Adrenal gland (tissue), 12 donors: Measurements from ENCODE around the gene EYS. TPM values are rescaled to one million over a fixed set of nuclear protein-coding genes. Genes with fewer than 3 reads are reported as not detected.

Source experiments
- DNase-seq, 7 donors: peaks; one replicate each; pipeline ENCODE4 v3.0.0-alpha.2; 2019 to 2020
- H3K27ac ChIP-seq, 5 donors: fragments of 200-600 bp; sonication (generic) in 4 of 5; 1 replicate in 3 of 5; 2 replicates in 2 of 5; pipeline versions ENCODE4 v1.5.1 to v1.8.0; 2016 to 2020; ENCODE audit warnings: mild to moderate bottlenecking in 1 of 5
- H3K27me3 ChIP-seq: fragments of 200-600 bp; 2 replicates; pipeline ENCODE4 v1.8.0; 2021
- H3K36me3 ChIP-seq, 2 donors: fragments of 200-600 bp; replicated peaks in 1 of 2; 1 replicate in 1 of 2; 2 replicates in 1 of 2; pipeline versions ENCODE4 v1.5.1 to v1.8.0; 2018 to 2022
- H3K4me1 ChIP-seq, 2 donors: fragments of 200-600 bp; replicated peaks in 1 of 2; 1 replicate in 1 of 2; 2 replicates in 1 of 2; pipeline versions ENCODE4 v1.5.1 to v1.8.0; 2018 to 2021
- H3K4me3 ChIP-seq, 4 donors: fragments of 200-600 bp; sonication (generic) in 3 of 4; one replicate each; pipeline ENCODE4 v1.5.1; 2016 to 2018
- H3K9me3 ChIP-seq, 3 donors: fragments of 200-600 bp; sonication (generic) in 1 of 3; replicated peaks in 1 of 3; 1 replicate in 2 of 3; 2 replicates in 1 of 3; pipeline versions ENCODE4 v1.5.1 to v1.8.0; 2016 to 2021
- POLR2A ChIP-seq, 2 donors: fragments of 450-650 bp; IDR thresholded peaks; one replicate each; pipeline ENCODE4 v1.6.1; 2017; ENCODE audit warnings: antibody characterized with exemption in 2 of 2, mild to moderate bottlenecking in 2 of 2, moderate library complexity in 1 of 2
- WGBS, 4 donors: extraction: QIAGEN DNeasy Blood & Tissue Kit in 2 of 4; methylation state at CpG; one replicate each; pipeline versions ENCODE4 v1.1.5 to v1.1.7; 2013 to 2017; 5-methylcytosine and 5-hydroxymethylcytosine counted together
- intact Hi-C, 2 donors: fragments of 100-400 bp; cut with DNase I; formaldehyde crosslinking; loops; one replicate each; pipeline versions ENCODE4 v1.14.1 to v1.15.0; 2022 to 2023
- polyA plus RNA-seq, 3 donors: library from polyadenylated mRNA; stranded (reverse); fragments of 200-250 nt in 2 of 3; fragments of 350-450 nt in 1 of 3; fragmentation: Illumina TruSeq in 1 of 3; extraction: RNeasy Lipid Tissue Mini Kit (QIAGEN cat#74804) in 1 of 3; gene quantifications; one replicate each; pipeline ENCODE4 v1.2.3, GENCODE V29; 2013 to 2014
- total RNA-seq, 9 donors: library from RNA; depleted of rRNA in 4 of 9; stranded (reverse); fragments of >200 nt in 4 of 9; fragments of 120-200 nt in 1 of 9; fragmentation: NEBNext Ultra II Directional in 1 of 9; extraction: Animal tissue kit (Norgen Biotek cat#: 25700) in 1 of 9; gene quantifications; one replicate each; pipeline versions ENCODE4 v1.1.0 to v1.2.4, GENCODE V29; 2013 to 2023
- TF ChIP-seq, protein P1 (sequence below), 6 experiments: fragments of 450-650 bp in 4 of 6; fragments of 200-600 bp in 2 of 6; sonication (generic) in 1 of 6; IDR thresholded peaks; 1 replicate in 5 of 6; 2 replicates in 1 of 6; pipeline versions ENCODE4 v1.5.1 to v1.8.0; 2016 to 2021; ENCODE audit warnings: antibody characterized with exemption in 6 of 6, mild to moderate bottlenecking in 2 of 6, moderate library complexity in 1 of 6
- donor health status: healthy with polysubstance abuse.
- donor health status: Bipolar disorder and iron deficiency.
- donor health status: DM: yes; HTN: yes; CAD: no.
- donor health status: DM: no; HTN: no; CAD: no.
- donor health status: DM: no; HTN: no; CAD: no.
- donor health status: DM: yes; HTN: yes; CAD: no.

Gene EYS
- total and polyA plus RNA-seq, 12 donors: 0.03 to 3.1 (median 0.18) TPM; not detected in 7

DNA sequence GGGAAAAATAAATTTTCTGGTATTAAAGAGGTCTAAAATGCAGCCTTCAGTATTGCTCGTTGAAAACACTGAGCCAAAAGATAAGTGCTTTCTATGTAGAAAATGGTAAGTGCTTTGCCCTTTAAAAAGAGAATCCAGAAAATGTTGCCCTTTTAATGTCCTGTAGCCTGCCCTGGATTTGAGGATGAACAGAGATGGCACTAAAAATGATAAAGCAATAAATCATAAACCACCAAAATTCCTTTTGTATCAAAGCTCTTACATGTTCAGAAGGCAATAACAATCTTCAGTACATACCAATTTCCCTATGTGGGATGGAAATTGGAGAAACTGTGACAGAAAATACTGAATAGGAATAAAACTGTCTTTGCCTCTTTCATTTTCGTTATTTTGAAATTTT, 1665.7 kb downstream of the EYS start:
- 48 to 59% (median 56%) methylated on average over 2 of the region's 2 CpGs for WGBS, 4 donors
- no peaks in the 10 kb centered on the region for H3K36me3 ChIP-seq
- no peak overlapping the region for H3K4me3 ChIP-seq
- intact Hi-C loops: no loop called here
- H3K9me3 ChIP-seq: no peaks in the 10 kb centered on the region
- TF ChIP-seq, protein P1, sequence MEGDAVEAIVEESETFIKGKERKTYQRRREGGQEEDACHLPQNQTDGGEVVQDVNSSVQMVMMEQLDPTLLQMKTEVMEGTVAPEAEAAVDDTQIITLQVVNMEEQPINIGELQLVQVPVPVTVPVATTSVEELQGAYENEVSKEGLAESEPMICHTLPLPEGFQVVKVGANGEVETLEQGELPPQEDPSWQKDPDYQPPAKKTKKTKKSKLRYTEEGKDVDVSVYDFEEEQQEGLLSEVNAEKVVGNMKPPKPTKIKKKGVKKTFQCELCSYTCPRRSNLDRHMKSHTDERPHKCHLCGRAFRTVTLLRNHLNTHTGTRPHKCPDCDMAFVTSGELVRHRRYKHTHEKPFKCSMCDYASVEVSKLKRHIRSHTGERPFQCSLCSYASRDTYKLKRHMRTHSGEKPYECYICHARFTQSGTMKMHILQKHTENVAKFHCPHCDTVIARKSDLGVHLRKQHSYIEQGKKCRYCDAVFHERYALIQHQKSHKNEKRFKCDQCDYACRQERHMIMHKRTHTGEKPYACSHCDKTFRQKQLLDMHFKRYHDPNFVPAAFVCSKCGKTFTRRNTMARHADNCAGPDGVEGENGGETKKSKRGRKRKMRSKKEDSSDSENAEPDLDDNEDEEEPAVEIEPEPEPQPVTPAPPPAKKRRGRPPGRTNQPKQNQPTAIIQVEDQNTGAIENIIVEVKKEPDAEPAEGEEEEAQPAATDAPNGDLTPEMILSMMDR (IDR thresholded peaks at IDR 0.05): no peak
- no peak for TF ChIP-seq POLR2A (IDR thresholded peaks at IDR 0.05)
- H3K27me3 ChIP-seq: no peaks in the 10 kb centered on the region
- DNase-seq: no peak
- H3K27ac ChIP-seq: no peak overlapping the region
- no peaks in the 10 kb centered on the region for H3K4me1 ChIP-seq

GRCh38 chr6:64040113-64040512, 1666.9 kb downstream of the EYS start:
- Histone ChIP-seq H3K4me1 (no peaks in the 10 kb centered on the region), H3K4me3 (no peak overlapping the region), H3K27me3 (no peaks in the 10 kb centered on the region), H3K36me3 (no peaks in the 10 kb centered on the region), H3K27ac (no peak overlapping the region), H3K9me3 (no peaks in the 10 kb centered on the region)
- DNase-seq: no peak
- intact Hi-C loops: no loop called here
- TF ChIP-seq POLR2A (IDR thresholded peaks at IDR 0.05): no peak
- TF ChIP-seq, protein P1 (IDR thresholded peaks at IDR 0.05): no peak
- WGBS, 4 donors: 45 to 61% (median 56%) methylated on average over 1 of the region's 1 CpG

- Histone ChIP-seq H3K4me3 (no peak overlapping the region), H3K36me3 (no peaks in the 10 kb centered on the region), H3K9me3 (no peaks in the 10 kb centered on the region), H3K27ac (no peak overlapping the region), H3K4me1 (no peaks in the 10 kb centered on the region), H3K27me3 (no peaks in the 10 kb centered on the region)
- no peak for DNase-seq
- intact Hi-C loops: no loop called here
- WGBS, 4 donors: 31 to 62% (median 47%) methylated on average over 1 of the region's 1 CpG
- TF ChIP-seq, protein P1 (IDR thresholded peaks at IDR 0.05): no peak
- TF ChIP-seq POLR2A (IDR thresholded peaks at IDR 0.05): no peak
These were observed 1669.6 kb downstream of the EYS start for GRCh38 chr6:64037427-64037826.

DNA sequence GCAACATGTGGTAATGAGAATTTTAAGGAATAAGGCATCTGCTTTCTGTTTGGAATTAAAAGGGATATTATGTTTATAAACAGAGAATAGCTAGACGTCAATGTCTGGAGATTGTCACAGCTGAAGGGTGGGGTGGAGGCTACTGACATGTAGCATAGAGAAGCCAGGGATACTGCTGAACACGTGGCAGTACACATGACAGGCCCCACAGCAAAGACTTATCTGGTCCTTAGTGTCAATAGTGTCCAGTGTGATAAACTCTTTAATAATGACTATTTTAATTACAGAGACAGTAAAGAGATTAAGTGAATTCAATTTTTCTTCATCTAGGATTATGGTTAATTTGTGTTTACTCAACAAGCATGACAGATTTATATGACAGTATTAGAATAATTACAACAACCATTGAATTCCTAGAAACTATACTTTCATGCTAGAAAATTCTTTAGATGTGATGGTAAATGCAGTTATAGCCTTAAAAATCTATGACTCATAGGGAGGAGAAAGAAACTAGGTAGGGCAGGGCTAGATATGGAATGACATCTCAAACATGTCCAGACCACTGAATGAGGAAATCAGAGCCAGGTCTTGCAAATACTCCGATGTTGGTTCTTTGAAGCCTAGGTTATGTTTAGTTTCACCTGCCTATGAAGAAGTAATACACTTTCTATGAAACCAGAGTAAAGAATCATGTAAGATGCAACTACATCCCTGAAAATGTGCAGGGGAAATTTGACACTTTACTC, 1671.9 kb downstream of the EYS start:
- no peak for DNase-seq
- Histone ChIP-seq H3K4me1 (no peaks in the 10 kb centered on the region), H3K4me3 (no peak overlapping the region), H3K9me3 (no peaks in the 10 kb centered on the region), H3K27ac (no peak overlapping the region), H3K27me3 (no peaks in the 10 kb centered on the region), H3K36me3 (no peaks in the 10 kb centered on the region)
- 56 to 63% (median 58%) methylated on average over 3 of the region's 3 CpGs for WGBS, 4 donors
- TF ChIP-seq, protein P1 (IDR thresholded peaks at IDR 0.05): no peak
- no peak for TF ChIP-seq POLR2A (IDR thresholded peaks at IDR 0.05)
- intact Hi-C loops: no loop called here
